NCI-H748 (cell line): ENCODE data around the gene TPT1.
"Not testable (repeated sequence)": the region's sequence is repeated elsewhere in the genome, so short reads cannot be mapped to it uniquely, and the experiment has no call there.

Experiments
- DNase-seq: peaks from one replicate; lab custom pipeline; 2025; ENCODE audit not compliant: unreplicated experiment; lab: John Stamatoyannopoulos, UW

TPT1 gene

DNA sequence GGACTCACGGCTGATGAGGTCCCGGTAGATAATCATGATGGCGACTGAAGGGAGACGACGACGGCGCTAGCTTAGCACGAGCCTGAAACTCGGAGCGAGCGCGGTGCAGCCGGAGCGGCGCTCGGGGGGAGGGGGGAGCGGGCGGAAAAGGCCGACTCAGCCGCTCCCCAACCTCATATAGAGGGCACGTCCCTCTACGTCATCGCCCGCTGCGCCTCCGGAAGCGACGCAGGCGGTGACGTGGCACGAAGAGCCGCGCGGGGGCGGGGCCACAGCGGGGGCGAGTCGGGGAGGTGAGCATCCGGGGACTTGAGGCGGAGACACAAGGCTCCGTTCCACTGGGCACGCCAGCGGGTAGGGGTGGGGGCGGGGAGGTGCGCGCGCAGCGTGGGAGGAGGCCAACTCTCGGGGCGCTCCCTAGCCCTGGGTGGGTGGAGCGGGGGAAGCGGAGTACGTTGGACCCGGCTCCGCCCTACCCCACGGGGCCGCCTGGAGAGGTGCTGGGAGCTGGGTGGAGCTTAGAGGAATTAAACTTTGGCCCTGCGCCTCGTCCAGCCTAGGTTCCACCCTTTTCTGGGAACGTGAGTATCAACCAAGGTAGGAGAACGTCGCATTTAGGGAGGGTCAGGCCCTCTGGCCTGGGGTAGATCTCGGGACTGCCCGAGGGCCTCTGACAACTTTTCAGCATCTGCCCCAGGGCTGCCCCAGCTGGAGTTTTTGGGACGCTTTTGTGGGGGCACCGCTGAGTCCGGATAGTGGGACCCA is at the start of gene TPT1:
TPT1 (minus strand) TSS at position 150 of the 765 bp plus-strand sequence; CDS start at position 36, 114 bp downstream.
- DNase-seq = peak; percentile 98

DNA sequence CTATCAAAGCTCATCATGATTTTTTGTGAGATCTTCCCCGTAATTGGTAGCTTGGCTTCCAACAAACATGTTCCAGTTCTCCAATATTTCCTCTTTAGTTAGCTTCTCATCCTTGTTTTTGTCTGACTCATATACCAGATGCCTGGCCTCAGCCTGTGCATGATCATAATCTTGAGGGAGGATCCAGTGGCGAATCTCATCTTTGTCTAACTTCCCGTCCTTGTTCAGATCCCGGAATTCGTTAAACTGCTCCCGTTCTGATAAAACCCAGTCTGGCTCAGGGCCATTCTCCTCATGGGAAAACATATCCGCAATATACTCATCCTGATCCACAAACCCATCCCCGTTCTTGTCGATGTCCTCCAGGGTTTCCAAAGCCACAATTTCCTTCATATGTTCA is 49.4 kb upstream of the TPT1 start:
- DNase-seq = not testable (repeated sequence)

DNA sequence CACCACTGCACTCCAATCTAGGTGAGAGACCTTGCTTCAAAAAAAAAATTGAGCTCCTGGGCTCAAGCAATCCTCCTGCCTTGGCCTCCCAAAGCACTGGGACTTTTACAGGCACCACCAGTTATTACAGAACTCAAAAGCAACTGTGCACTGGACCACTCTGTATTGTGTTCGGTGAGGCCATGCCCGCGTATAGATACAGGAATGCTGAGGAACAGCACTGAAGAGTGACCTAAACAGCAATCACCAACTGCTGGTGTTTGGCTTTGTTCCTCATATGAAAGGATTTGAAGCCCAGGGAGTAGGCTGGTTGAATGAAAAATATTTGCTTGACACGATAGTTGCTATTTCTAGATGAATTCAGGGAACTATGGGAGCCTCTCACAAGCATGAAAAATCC is 47.7 kb upstream of the TPT1 start:
- DNase-seq = no peak

DNA sequence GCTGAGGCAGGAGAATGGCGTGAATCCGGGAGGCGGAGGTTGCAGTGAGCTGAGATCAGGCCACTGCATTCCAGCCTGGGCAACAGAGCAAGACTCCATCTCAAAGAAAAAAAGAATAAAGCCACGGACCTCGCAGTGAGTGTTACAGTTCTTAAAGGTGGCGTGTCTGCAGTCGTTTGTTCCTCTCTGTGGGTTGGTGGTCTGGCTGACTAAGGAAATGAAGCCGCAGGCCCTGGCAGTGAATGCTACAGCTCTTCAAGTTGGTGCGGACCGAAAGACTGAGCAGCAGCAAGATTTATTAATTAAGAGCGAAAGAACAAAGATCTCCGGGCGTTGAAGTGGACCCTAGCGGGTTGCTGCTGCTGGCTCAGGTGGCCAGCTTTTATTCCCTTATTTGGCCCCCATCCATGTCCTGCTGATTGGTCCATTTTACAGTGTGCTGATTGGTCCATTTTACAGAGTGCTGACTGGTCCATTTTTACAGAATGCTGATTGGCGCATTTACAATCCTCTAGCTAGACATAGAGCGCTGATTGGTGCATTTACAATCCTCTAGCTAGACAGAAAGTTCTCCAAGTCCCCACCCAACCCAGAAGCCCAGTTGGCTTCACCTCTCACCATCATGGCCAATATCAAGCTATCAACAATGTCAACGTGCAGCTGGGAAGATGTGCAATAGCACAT is 46.1 kb upstream of the TPT1 start:
- DNase-seq = not testable (repeated sequence)

DNA sequence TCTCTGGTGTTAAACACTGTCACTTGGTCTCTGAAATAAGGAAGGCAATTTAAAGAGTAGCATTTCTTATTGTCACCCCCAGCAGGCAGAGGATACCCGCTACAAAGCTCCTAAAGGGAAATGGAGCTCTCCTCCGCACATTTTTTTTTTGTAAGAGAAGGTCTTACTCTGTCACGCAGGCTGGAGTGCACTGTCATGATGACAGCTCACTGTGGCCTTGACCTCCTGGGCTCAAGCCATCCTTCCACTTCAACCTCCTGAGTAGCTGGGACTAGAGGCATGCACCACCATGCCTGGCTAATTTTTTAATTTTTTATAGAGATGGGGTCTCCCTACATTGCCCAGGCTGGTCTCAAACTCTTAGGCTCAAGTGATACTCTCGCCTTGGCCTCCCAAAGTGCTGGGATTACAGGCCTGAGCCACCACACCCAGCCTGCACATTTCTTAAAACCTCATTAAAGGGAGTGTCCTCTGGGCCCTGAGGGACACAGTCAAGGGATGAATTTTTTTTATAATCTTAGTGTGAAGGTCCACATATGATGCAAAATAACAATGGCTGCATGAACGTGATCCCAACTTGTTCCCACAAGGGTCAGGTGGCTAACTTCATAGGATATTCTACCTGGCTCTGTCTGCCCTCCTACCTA is 45.0 kb upstream of the TPT1 start:
- no peak for DNase-seq

DNA sequence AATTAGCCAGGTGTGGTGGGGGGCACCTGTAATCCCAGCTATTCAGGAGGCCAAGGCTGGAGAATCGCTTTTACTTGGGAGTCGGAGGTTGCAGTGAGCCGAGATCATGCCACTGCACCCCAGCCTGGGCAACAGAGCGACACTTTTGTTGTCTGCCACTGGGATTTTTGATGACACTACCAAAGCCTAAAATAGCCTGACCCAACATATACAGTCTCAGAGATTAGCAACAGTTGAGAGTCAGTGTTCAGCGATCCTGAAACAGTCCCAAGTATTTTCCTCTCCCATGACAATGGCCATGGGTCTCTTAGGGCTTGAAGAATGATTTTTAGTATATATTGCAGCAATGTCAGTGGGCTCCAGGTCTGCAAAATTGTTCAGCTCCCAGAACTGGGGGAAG is 44.3 kb upstream of the TPT1 start:
- no peak for DNase-seq

DNA sequence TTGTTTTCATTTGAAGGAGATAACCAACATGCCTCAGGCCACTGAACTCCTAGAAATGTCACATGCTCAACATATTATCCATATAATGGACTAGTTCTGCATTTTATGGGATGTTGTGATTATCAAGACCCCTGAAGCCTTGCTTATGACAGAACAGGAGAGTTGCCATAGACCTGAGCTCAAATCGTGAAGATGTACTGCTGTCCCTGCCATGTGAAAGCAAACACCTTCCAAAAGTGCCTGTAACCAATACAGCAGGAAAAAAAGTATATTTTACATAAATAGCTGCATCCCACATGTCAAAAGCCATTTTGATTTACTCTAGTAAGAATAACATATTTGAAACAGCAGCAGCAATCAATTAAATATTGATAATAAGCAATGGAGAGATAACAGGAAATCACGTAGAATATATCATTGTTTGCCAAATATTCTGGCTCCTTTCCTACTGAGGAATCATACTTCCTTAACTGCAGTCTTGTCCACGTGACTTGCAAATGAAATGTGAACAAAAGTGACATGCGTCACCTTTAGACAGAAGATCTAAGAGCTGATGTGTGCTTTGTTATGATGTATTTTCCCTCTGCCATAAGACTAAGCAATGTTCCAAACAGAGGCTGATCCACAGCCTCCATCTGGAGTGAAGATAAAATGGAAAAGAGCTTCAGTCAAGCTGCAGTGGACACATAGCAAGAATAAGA is 43.6 kb upstream of the TPT1 start:
- no peak for DNase-seq

DNA sequence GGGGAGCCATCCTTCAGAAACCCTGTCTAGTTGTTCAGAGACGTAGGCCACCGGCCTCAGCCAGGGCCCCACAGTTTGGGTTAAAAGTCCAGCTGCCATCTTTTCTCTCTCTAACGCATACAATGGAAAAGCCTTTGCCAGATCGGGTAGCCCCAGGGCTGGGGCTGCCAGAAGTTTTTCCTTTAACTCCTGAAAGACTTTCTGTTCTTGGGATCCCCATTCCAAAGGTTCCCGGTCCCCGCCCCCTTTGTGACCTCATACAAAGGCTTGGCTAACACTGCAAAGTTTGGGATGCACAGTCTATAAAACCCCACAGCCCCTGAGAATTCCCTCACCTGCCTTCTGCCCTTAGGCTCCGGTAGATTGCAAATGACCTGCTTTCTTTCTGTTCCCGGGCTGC is 41.8 kb upstream of the TPT1 start:
- DNase-seq = not testable (repeated sequence)

DNA sequence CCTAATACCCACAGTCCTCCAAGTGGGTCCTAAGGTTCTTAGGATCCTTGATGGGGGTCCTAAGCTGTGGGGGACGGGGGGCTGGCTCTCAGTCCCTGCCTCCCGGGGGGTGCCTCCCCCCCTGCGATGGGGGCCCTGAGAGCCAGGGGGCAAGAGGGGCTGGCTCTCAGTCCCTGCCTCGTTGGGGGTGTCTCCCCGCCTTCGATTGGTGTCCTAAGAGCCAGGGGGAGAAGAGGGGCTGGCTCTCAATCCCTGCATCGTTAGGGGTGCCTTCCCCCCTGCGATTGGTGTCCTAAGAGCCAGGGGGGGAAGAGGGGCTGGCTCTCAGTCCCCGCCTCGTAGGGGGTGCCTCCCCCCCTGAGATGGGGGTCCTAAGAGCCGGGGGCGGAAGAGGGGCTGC is 40.2 kb upstream of the TPT1 start:
- no peak for DNase-seq

DNA sequence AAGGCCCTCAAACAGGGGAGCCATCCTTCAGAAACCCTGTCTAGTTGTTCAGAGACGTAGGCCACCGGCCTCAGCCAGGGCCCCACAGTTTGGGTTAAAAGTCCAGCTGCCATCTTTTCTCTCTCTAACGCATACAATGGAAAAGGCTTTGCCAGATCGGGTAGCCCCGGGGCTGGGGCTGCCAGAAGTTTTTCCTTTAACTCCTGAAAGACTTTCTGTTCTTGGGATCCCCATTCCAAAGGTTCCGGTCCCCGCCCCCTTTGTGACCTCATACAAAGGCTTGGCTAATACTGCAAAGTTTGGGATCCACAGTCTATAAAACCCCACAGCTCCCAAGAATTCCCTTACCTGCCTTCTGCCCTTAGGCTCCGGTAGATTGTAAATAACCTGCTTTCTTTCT is 39.7 kb upstream of the TPT1 start:
- not testable (repeated sequence) for DNase-seq

DNA sequence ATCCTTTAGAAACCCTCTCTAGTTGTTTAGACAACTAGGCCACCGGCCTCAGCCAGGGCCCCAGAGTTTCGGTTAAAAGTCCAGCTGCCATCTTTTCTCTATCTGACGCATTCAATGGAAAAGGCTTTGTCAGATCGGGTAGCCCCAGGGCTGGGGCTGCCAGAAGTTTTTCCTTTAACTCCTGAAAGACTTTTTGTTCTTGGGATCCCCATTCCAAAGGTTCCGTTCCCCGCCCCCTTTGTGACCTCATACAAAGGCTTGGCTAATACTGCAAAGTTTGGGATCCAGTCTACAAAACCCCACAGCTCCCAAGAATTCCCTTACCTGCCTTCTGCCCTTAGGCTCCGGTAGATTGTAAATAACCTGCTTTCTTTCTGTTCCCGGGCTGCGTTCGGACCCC is 38.5 kb upstream of the TPT1 start:
- DNase-seq = not testable (repeated sequence)

DNA sequence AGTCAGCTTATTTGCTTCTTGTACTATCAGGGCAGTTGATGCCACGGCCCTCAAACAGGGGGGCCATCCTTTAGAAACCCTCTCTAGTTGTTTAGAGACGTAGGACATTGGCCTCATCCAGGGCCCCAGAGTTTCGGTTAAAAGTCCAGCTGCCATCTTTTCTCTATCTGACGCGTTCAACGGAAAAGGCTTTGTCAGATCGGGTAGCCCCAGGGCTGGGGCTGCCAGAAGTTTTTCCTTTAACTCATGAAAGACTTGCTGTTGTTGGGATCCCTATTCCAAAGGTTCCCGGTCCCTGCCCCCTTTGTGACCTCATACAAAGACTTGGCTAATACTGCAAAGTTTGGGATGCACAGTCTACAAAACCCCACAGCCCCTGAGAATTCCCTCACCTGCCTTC is 37.8 kb upstream of the TPT1 start:
- not testable (repeated sequence) for DNase-seq

DNA sequence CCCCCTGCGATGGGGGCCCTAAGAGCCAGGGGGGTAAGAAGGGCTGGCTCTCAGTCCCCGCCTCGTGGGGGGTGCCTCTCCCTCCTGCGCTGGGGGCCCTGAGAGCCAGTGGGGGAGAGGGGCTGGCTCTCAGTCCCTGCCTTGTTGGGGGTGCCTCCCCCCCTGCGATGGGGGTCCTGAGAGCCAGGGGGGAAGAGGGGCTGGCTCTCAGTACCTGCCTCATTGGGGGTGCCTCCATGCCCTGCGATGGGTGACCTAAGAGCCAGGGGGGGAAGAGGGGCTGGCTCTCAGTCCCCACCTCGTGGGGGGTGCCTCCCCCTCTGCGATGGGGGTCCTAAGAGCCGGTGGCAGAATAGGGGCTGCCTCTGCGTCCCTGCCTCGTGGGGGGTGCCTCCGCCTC is 36.3 kb upstream of the TPT1 start:
- DNase-seq = not testable (repeated sequence)

DNA sequence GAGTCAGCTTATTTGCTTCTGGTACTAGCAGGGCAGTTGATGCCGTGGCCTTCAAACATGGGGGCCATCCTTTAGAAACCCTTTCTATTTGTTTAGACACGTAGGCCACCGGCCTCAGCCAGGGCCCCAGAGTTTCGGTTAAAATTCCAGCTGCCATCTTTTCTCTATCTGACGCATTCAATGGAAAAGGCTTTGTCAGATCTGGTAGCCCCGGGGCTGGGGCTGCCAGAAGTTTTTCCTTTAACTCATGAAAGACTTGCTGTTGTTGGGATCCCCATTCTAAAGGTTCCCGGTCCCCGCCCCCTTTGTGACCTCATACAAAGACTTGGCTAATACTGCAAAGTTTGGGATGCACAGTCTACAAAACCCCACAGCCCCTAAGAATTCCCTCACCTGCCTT is 35.7 kb upstream of the TPT1 start:
- DNase-seq = not testable (repeated sequence)

DNA sequence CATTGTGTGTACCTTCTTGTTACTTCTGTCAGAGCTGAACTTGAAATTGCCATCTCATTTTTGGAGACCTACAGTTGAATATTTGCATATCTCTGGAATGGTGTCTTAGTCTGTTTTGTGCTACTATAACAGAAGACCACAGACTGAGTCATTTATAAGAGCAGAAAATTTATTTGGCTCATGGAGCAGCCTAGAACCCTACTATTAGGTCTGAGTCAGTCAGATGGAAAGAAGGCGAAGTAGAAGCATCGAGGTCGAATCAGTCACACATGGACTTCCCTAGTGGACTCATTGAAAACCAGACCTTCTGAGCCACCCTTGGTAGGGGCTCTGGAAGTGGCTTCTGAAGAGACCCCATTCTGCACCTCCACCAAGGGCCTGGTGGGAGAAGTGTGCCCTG is 33.9 kb upstream of the TPT1 start:
- no peak for DNase-seq

DNA sequence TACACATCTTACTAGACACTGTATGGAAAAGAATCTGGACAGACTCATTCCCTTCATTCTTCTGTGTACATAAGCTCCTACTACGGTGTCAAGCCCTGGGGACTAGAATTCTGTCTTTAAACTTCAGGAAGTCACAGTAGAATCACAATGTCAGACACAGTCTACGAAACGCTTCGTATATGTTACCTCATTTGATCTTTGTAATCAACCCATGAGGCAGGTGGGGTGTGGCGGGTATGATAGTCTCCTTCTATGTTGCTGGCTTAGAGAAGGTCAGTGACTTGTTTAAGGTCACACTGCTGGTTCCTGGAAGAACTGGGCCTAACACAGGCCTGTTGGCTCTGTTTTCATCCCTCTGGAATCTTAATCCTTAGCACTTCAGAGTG is 32.2 kb upstream of the TPT1 start:
- DNase-seq = no peak

DNA sequence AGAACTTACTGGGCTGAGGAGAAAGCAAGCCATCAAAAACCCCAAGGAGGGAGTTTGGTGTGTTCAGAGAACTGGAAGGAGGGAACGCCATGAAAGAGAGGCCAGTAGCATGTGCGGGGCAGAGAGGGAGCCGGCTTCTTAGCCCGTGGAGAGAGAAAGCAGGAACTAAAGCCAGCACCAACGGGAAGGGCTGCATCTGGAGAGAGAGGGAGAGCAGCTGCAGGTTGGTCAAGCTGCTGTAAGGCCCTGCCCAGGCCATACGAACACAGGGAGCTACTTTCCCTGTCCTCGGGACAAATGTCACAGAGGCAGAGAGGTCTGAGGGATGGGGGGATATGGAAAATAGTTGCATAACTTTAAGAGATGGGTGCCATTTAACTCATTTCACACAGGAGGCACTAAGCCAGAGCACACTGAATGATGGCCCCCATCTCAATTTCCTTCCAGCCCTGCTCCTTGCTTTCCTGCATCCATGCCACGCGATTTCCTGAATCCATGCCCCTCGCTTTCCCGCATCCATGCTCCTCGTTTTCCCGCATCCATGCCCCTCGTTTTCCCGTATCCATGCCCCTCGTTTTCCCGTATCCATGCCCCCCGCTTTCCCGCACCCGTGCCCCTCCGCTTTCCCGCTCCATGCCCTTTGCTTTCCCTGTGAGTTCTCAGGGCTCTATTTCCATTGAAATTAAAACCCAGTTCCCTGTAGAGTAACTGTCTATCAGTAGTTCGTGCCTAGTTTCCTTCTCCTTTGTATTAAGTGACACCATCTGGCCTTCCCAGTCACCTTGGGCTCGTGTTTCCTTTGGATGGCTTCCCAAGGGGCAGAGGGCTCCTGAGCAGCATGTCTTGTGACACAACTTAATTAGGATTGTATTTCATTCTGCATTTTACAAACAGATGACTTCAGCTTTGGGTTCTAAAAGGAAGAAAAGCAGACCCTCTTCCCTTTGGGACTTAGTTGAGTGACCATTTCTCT is 31.5 kb upstream of the TPT1 start:
- no peak for DNase-seq

DNA sequence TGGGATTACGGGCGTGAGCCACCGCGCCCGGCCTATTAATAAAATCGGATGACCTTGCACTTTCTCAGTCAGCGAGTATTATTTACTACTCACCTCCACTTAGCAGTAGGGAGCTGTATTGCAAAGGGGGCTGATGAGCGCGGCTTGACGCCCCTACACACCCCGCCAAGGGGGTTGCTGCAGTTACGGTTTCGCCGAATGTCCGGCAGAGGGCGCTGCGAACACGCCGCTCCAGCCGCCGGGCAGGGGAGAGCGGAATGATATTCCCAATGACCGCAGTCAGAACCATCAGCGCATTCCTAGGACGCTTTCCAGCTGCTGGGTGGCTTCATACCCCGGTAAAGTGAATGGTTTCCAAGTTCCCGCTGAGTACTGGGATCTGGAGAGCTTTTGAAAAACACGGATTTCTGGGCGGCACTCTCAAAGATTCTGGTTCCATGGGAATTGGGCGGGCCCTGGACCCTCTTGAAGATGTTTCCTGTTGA is 30.0 kb upstream of the TPT1 start:
- peak; percentile 66 for DNase-seq

DNA sequence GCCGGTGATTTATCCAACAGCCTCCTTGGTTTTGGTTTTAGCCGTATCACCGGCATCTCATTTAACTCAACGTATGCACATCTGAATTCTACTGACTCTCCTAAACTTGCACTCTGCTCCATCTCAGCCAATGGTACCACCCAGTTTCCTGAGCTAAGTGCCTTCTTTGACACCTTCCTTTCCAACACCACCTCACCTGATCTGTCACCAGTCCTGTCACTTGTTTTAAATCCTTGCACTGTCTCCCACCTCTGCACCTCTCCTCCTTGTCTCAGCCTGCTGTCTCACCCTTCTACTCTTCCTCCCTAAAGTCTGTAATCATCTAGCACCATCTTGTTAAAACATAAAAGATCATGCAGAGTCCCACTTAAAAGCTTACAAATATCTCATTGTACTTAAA is 28.1 kb upstream of the TPT1 start:
- DNase-seq = no peak

DNA sequence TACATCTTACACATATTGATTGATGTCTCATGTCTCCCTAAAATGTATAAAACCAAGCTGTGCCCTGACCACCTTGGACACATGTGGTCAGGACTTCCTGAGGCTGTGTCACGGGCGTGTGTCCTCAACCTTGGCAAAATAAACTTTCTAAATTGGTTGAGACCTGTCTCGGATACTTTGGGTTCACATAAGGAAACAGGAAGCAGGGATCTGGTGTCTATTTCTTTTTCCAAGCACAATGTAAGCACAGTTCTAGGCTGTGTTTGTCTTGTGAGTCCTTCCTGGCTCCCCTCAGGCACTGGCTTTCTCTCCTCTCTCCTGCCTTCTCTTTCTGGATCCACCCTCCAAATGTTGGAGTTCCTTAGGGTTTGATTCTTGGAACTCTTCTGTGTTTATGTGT is 27.6 kb upstream of the TPT1 start:
- no peak for DNase-seq
